Measurements from ENCODE around the gene PLXDC2.
A peak's percentile ranks its signal among the peaks of the same experiment; 100 is the strongest.
"Not testable (repeated sequence)": the region's sequence is repeated elsewhere in the genome, so short reads cannot be mapped to it uniquely, and the experiment has no call there.

The PLXDC2 gene

DNA sequence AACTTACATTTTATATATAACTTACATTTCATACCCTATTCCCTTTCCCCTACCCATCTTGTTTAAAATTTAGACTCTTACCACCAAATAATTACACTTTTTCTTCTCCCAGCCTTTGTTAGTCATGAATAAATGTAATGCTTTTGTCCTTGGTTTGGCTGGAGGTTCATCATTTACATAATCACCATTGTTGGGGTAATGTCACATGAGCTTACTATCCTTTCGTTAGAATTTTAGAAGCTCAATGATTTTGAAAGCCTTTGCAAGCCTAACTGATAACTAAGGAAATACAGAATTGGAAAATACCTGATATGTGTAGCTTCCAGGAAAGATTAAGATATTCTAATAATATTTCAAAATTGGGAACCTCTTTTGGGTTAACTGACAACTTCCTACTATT, 171.7 kb downstream of the PLXDC2 start:
- no peak for DNase-seq

GRCh38 chr10:19993714-19994315, 177.6 kb downstream of the PLXDC2 start:
- DNase-seq, result peak; percentile 14

DNA sequence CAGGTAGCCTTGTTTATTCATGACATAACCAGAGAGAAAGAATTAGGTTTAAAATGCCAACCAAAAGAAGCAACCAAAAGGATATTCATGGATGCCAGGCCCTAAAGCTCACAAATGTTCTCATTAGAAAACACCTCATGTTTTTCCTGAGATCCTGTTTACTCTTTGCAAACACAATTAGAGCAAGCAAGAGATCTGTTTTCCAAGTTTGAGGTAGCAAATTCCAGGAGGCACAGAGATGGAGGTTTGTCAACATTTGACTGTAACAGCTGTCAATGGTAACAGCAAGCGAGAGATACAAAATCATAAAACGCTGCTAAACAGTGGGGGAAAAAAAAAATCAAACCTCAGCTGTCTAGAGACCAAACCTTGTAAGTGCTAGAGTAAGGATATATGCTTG, 182.2 kb downstream of the PLXDC2 start:
- DNase-seq, result no peak

DNA sequence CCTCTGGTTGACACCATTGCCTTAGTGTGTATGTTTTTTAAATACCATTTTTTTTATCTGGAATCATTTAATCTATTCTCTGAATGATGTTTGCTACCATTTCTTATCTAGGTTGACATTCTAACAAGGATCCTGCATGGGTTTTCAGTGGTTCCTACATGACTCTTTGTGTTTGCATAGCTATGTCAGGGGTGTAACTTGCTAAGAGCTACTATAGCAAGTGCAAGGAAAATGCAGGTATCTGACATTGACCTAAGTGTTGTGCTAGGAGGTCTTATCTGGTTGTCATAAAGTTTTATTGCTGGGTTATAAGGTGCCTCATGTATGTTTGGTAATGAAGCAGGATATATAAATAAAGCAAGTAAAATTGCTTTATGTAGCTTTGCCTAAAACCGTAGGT, 183.2 kb downstream of the PLXDC2 start:
- no peak for DNase-seq

DNA sequence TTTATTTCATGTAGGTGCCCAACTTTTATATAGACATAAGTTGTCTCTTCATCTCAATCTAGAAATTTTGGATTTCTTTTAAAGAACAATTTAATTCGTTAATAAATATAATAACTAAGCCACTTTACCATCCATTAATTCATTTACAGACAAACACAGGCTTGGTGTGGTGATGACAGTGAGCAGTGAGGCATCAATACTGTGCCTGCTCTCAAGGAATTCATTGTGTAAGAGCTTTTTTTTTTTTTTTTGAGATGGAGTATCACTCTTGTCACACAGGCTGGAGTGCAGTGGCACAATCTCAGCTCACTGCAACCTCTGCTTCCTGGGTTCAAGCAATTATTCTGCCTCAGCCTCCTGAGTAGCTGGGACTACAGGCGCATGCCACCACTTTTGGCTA, 185.8 kb downstream of the PLXDC2 start:
- not testable (repeated sequence) for DNase-seq

DNA sequence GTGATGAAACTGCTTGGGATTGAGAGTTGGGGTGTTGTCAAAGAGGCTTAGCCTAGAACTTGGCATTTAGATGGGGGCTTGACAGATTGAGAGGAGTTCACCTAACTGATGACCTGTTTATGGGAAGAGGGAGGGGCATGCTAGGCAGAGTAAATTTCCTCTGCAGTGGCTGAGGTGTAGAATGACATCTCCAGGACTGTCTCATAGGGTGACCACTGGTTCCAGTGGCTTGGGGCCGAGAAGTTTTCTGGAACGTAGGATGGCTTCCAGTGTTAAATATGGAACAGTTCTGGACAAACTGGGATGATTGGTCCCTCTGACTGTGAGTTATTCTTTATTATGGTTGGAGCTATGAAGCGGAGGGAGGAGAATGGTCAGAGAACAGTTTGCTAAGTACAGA, 186.4 kb downstream of the PLXDC2 start:
- no peak for DNase-seq

GRCh38 chr10:20004087-20004523, 187.9 kb downstream of the PLXDC2 start:
- peak; percentile 18 for DNase-seq

- DNase-seq, result no peak
These were observed 189.4 kb downstream of the PLXDC2 start for GRCh38 chr10:20005638-20006037.

DNA sequence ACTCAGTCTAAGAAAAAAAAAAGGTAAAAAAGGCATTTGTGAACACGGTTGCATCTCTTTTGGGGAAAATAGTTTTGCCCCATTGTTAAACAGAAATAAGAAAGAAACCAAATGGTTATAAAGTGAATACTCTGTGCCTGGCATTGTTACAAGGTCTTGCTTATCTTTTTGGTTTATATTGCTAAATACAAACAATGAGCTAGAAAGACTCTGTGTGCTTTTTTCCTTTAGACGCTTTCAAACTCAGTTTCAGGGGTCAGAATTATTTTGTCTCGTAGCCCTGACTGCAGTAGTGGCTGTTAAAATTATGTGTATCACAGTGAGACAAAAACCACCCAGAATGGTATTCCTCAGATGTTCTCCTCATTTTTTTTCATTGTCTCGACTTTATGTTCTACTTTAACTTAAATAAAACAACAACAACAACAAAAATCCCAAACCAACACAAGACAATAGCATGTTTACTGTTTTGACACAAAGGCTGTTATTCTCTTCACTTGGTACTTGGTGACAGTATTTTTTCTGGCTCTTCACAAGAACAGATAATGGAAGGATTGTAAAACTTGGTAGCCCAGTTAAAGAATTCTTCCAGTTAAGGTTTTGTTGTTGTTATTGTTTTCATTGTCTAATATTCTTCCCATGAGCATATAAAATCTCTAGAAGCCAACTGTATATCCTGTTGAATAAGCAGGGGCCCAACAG, 190.1 kb downstream of the PLXDC2 start:
- DNase-seq, result no peak

- peak; percentile 36 for DNase-seq
These were observed 191.2 kb downstream of the PLXDC2 start for GRCh38 chr10:20007426-20007825.

DNA sequence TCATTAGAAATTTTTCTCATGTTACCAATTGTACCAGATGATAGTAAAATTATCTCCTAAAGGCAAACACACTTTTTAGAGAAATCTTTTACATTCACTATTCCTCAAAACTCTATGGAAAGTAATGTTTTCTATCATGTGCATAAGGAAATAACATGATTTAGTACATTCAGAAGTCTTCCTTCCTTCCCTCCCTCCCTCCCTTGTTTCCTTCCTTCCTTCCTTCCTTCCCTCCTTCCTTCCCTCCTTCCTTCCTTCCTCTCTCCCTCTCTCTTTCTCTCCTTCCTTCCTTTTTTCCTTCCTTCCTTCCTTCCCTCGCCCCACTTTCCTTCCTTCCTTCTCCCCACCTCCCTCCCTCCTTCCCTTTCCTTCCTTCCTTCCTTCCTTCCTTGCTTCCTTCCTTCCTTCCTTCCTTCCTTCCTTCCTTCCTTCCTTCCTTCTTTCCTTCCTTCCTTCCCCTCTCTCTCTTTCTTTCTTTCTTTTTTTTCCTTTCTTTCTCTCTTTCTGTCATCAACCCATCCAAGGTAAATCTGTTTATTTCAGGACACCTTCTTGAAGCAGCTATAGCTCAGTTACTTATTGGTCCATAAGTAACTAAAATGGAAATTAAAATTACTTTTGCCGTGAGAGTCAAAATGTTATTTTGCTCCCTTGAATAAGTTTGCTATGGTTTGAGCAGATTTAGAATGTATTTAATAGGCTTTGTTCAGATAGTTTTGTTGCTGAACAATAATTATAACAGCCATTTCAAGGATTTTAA, 197.9 kb downstream of the PLXDC2 start:
- DNase-seq, result no peak

DNA sequence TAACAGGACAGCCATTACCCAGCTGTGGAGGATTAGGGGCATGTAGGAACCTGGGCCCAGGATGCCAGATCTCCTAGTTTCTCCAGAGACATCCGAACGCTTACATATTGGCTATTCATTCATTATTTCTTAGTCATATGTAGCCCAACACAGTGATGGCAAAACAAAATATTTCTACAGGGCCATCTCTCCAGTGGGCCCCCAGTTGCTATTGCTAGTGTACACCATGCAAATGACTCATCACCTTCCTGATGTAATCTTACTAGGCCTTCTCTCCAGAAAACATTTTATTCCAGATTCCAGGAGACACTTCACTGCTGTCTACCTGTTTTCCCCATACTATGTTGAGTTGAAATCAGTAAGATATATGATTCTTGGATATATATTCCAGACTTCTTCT, 201.7 kb downstream of the PLXDC2 start:
- peak; percentile 7 for DNase-seq

- no peak for DNase-seq
These were observed 204.4 kb downstream of the PLXDC2 start for GRCh38 chr10:20020677-20021076.

GRCh38 chr10:20029523-20029922, 213.3 kb downstream of the PLXDC2 start:
- DNase-seq, result no peak

- DNase-seq, result no peak
These were observed 217.2 kb downstream of the PLXDC2 start for GRCh38 chr10:20033476-20033875.

GRCh38 chr10:20034732-20035131, 218.5 kb downstream of the PLXDC2 start:
- no peak for DNase-seq

DNA sequence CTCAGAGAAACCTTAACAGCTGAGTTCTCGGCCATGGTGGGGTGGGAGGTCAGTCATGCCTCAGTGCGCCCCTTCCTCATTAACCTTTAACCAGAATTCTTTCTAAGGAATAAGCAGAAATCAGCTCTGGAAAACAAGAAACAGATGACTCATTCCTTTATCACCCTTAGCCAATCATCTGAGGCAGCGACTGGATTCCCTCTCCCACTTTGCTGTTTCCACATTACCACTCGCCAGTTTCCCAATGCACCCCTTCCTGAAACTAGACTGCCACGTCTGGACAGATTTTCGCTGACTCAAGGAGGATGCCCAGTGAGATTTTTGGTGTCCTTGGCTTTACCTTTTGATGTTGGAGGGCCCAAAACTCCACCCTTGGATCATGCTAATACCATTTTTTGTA, 223.8 kb downstream of the PLXDC2 start:
- no peak for DNase-seq

DNA sequence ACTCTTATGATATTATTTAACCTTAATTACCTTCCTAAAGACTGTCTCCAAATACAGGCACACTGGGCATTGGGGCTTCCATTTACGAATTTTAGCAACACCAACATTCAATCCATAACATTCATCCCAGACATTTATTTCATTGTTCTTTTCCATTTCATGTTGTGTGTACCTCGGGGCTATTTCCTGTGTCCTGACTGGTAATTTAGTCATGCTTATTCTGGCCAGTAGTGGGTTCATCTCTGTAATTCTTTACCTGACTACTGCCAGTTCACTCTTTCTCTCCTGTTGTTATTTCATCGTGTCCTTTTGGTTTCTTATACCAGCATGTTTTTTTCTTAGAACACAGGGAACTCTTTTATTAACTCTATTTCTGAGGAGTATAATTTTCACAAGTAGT, 225.7 kb downstream of the PLXDC2 start:
- no peak for DNase-seq

DNA sequence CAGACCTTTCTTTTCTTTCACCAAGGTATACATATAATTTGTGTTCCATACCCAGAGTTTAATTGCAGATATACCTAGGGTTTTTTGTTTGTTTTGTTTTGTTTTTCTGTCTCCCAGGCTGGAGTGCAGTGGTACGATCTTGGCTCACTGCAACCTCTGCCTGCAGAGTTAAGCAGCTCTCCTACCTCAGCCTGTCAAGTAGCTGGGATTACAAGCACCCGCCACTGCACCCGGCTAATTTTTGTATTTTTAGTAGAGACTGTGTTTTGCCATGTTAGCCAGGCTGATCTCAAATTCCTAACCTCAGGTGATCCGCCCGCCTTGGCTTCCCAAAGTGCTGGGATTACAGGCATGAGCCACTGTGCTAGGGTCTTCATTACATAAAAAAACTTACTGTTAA, 228.9 kb downstream of the PLXDC2 start:
- DNase-seq, result not testable (repeated sequence)

DNA sequence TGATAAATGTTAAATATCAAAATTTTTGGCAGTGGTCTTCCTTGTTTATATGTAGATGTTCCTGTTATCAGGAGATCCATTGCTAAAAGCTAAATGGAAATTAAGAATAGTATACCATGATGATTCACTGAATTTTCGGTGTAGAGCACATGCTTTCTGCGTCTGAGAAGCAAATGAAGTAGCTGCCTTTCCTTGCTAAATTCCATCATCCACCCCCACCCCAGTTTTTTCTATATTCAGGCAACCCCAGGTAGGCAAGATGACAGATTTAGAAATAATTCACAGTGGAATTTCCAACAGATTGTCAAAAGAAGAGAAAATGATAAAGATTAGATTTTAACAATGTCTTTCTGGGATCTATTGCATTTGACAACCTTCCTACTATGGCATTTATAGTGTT, 231.9 kb downstream of the PLXDC2 start:
- DNase-seq, result no peak

DNA sequence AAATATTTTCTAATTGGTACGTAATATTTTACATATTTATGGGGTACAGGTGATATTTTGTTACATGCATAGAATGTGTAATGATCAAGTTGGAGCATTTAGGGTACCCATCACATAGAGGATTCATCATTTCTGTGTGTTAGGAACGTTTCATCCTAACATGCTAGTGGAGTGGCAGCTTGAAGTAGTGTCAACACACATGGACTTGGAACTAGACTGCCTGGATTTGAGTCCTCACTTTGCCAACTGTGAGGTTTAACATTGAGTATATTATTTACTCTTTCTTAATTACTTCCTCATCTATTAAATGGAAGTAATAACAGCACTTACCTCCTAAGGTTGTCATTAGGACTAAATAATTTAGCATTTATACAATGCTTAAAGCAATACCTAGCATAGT, 241.9 kb downstream of the PLXDC2 start:
- no peak for DNase-seq

DNA sequence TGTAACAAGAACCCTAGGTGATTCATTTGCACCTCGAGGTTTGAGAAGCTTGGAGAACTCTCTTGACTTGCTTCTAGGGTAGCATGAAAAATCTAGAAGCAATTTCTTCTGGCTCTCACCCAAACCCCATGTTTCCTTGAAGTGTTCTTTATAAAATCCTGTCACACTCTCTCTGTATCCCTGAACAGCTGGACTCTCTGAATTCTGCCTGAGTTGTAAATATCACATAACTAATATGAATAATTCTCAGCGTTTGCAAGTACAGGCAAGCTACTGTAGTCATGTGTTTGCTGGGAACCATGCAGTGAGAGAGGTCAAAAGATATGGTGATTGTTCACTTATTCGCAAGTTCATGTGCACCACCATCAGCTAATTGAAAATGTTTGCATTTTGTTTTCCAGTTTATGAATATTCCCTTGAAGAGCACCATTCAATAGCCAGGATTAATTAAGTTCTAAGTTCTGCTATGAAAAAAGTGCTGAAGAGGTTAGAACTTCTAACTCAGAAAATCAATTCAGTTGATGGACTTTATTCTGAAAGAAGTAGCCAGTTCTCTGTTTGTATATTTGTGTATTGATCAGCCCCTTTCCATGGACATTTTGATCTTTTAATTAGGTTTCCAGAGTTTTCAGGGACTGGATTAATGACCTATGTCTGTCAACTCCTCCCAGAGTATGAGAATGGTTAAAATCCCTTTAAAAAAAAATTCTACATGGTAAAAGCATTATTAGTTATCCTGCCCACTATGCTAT, 243.0 kb downstream of the PLXDC2 start:
- DNase-seq, result peak; percentile 13

DNA sequence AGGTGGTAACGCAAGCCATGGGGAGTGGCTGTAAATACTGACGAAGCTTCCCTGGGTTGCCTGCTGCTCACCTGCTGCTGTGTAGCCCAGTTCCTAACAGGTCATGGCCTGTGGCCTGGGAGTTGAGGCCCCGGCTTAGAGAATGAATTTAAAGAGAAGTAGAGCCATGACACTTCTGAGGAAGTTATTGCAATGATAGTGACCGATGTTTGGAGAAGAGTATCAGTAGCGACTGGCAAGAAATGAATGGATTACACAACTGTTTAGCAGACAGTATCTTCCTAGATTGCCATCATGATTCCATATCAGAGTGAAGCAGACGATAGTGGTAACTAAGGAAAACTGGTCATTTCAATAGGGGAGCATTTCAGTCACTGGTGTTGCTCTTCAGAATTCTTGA, 249.6 kb downstream of the PLXDC2 start:
- no peak for DNase-seq

Measured in fibroblast of skin of right quadriceps (primary cell).